Prostate gland (tissue), 2 donors: ENCODE results near the gene ZFP91. TPM values are rescaled to one million over a fixed set of nuclear protein-coding genes. Genes with fewer than 3 reads are reported as not detected.
A peak's percentile ranks its signal among the peaks of the same experiment; 100 is the strongest.
"Not testable (repeated sequence)": the region's sequence is repeated elsewhere in the genome, so short reads cannot be mapped to it uniquely, and the experiment has no call there.

ENCODE experiments used
- DNase-seq: peaks from one replicate; pipeline ENCODE4 v3.0.0-alpha.2; 2019; ENCODE audit warnings: low spot score
- H3K27ac ChIP-seq, 2 donors: fragments of 200-600 bp; sonication (generic); 2 replicates each; pipeline ENCODE4 v1.5.1; 2017 to 2019
- H3K27me3 ChIP-seq: fragments of 200-600 bp; sonication (generic); replicated peaks from 2 replicates; pipeline ENCODE4 v1.5.1; 2019; ENCODE audit not compliant: insufficient read depth
- H3K36me3 ChIP-seq, 2 donors: fragments of 200-600 bp; sonication (generic); 1 replicate in 1 of 2; 2 replicates in 1 of 2; pipeline versions ENCODE4 v1.5.1 to v1.8.1; 2017 to 2019
- H3K4me1 ChIP-seq: fragments of 200-600 bp; sonication (generic); replicated peaks from 2 replicates; pipeline ENCODE4 v1.5.1; 2019
- H3K4me3 ChIP-seq, 2 donors: fragments of 200-600 bp; sonication (generic); 2 replicates each; pipeline ENCODE4 v1.5.1; 2017 to 2019
- H3K9me3 ChIP-seq: fragments of 200-600 bp; sonication (generic); 2 replicates; pipeline ENCODE4 v1.5.1; 2017
- CTCF ChIP-seq, 4 experiments: fragments of 200-600 bp in 2 of 4; fragments of 450-650 bp in 2 of 4; sonication (generic) in 2 of 4; IDR thresholded peaks; 1 replicate in 3 of 4; 2 replicates in 1 of 4; pipeline ENCODE4 v1.5.1; 2016 to 2019; ENCODE audit warnings: antibody characterized with exemption in 4 of 4, mild to moderate bottlenecking in 2 of 4, moderate library complexity in 2 of 4
- POLR2A ChIP-seq: fragments of 450-650 bp; IDR thresholded peaks from one replicate; pipeline ENCODE4 v1.6.1; 2016; ENCODE audit warnings: antibody characterized with exemption, mild to moderate bottlenecking
- POLR2AphosphoS5 ChIP-seq: sonication (generic); formaldehyde crosslinking; IDR thresholded peaks from one replicate; pipeline ENCODE4 v1.6.1; 2017; ENCODE audit warnings: antibody characterized with exemption
- WGBS: methylation state at CpG from one replicate; pipeline ENCODE4 v1.1.5; 2018; 5-methylcytosine and 5-hydroxymethylcytosine counted together
- intact Hi-C: fragments of 100-400 bp; cut with DNase I; formaldehyde crosslinking; loops from one replicate; pipeline ENCODE4 v1.14.2; 2022
- total RNA-seq, 2 donors: library from RNA; depleted of rRNA; stranded (reverse); fragments of >200 nt; gene quantifications; one replicate each; pipeline ENCODE4 v1.1.0, GENCODE V29; 2016

Gene ZFP91
- total RNA-seq, 2 donors from 2014 or later: 34.0 to 70.7 TPM

GRCh38 chr11:58560842-58561241 is 18.0 kb upstream of the ZFP91 start:
- WGBS: 53% methylated on average over 2 of the region's 2 CpGs
- Histone ChIP-seq H3K9me3 (no peaks in the 10 kb centered on the region), H3K27me3 (no peaks in the 10 kb centered on the region), H3K4me1 (no peaks in the 10 kb centered on the region), H3K36me3 (no peaks in the 10 kb centered on the region), H3K4me3 (no peak overlapping the region), H3K27ac (no peak overlapping the region)
- no peak for DNase-seq
- TF ChIP-seq POLR2A (no peak), CTCF (IDR thresholded peaks at IDR 0.05) (no peak), POLR2AphosphoS5 (no peak)
- intact Hi-C loops: no loop called here

GRCh38 chr11:58561394-58562098 is 17.3 kb upstream of the ZFP91 start:
- WGBS: 54% methylated on average over 2 of the region's 2 CpGs

GRCh38 chr11:58562375-58562800 is 16.5 kb upstream of the ZFP91 start:
- H3K4me1 ChIP-seq: no peaks in the 10 kb centered on the region
- H3K9me3 ChIP-seq: no peaks in the 10 kb centered on the region
- no peak overlapping the region for H3K4me3 ChIP-seq
- no peaks in the 10 kb centered on the region for H3K27me3 ChIP-seq
- H3K36me3 ChIP-seq: no peaks in the 10 kb centered on the region
- TF ChIP-seq POLR2A (no peak), POLR2AphosphoS5 (no peak), CTCF (IDR thresholded peaks at IDR 0.05) (no peak)
- DNase-seq: no peak
- no peak overlapping the region for H3K27ac ChIP-seq
- intact Hi-C loops: no loop called here

More at GRCh38 chr11:58561394-58562098, 17.3 kb upstream of the ZFP91 start:
- Histone ChIP-seq H3K36me3 (no peaks in the 10 kb centered on the region), H3K27ac (no peak overlapping the region), H3K27me3 (no peaks in the 10 kb centered on the region), H3K4me3 (no peak overlapping the region), H3K9me3 (no peaks in the 10 kb centered on the region), H3K4me1 (no peaks in the 10 kb centered on the region)
- TF ChIP-seq POLR2AphosphoS5 (no peak), POLR2A (no peak), CTCF (IDR thresholded peaks at IDR 0.05) (no peak)
- intact Hi-C loops: no loop called here
- DNase-seq: no peak

- no peak for TF ChIP-seq CTCF (IDR thresholded peaks at IDR 0.05)
- no peak for TF ChIP-seq POLR2A
- no peak for TF ChIP-seq POLR2AphosphoS5
- Histone ChIP-seq H3K36me3 (no peaks in the 10 kb centered on the region), H3K9me3 (no peaks in the 10 kb centered on the region), H3K4me1 (no peaks in the 10 kb centered on the region), H3K4me3 (no peak overlapping the region), H3K27ac (no peak overlapping the region), H3K27me3 (no peaks in the 10 kb centered on the region)
- DNase-seq: no peak
- intact Hi-C loops: no loop called here
These were observed 14.6 kb upstream of the ZFP91 start for GRCh38 chr11:58564231-58564630.

GRCh38 chr11:58567889-58568512 is 10.9 kb upstream of the ZFP91 start:
- Histone ChIP-seq H3K4me1 (no peaks in the 10 kb centered on the region), H3K36me3 (no peaks in the 10 kb centered on the region), H3K4me3 (no peak overlapping the region), H3K27ac (no peak overlapping the region), H3K9me3 (no peaks in the 10 kb centered on the region), H3K27me3 (no peaks in the 10 kb centered on the region)
- peak; percentile 22 for DNase-seq
- TF ChIP-seq POLR2AphosphoS5: no peak
- peak; percentile 24 to 58 (median 47) for TF ChIP-seq CTCF (IDR thresholded peaks at IDR 0.05)
- intact Hi-C loops: no loop called here
- WGBS: 57% methylated on average over 4 of the region's 4 CpGs

GRCh38 chr11:58572906-58573305 is 6.0 kb upstream of the ZFP91 start:
- intact Hi-C loops: loop anchor here (10.0 kb wide), 1 partner anchor 1248 kb away; the partner anchor contains the start of gene TNKS1BP1

More at GRCh38 chr11:58572906-58573305, 6.0 kb upstream of the ZFP91 start:
- H3K4me1 ChIP-seq, H3K9me3 ChIP-seq, H3K4me3 ChIP-seq, DNase-seq, H3K27me3 ChIP-seq, H3K36me3 ChIP-seq: not testable (repeated sequence)
- H3K27ac ChIP-seq: peak overlapping the region in 1 of 2 donors; percentile 43
- WGBS: 93% methylated on average over 14 of the region's 14 CpGs
